Activated T-cell treated with anti-CD3 and anti-CD28 coated beads, Interleukin-2, amount 50 U/mL, for 4 hours (primary cell): ENCODE data around the gene SIVA1. TPM values are rescaled to one million over a fixed set of nuclear protein-coding genes. Genes with fewer than 3 reads are reported as not detected.

Experiments used
- ATAC-seq, 2 donors: fragments of 200-7000 bp; cut with Tn5 transposase; one replicate each; pipeline ENCODE4 v1.10.0; 2021
- DNase-seq: peaks from one replicate; pipeline ENCODE4 v3.0.0-alpha.2; 2020
- H3K27me3 Mint-ChIP-seq: one replicate; pipeline ENCODE4 v1.8.0; 2021; ENCODE audit warnings: low read depth, mixed read lengths
- H3K36me3 Mint-ChIP-seq: one replicate; pipeline ENCODE4 v1.8.0; 2022; ENCODE audit warnings: mixed read lengths; ENCODE audit not compliant: insufficient read depth
- H3K4me1 Mint-ChIP-seq: one replicate; pipeline ENCODE4 v1.8.0; 2021; ENCODE audit warnings: low read depth, mixed read lengths
- H3K4me3 Mint-ChIP-seq: one replicate; pipeline ENCODE4 v1.8.0; 2021; ENCODE audit warnings: mild to moderate bottlenecking, moderate library complexity, mixed read lengths
- H3K9me3 Mint-ChIP-seq: one replicate; pipeline ENCODE4 v1.8.0; 2021; ENCODE audit warnings: mixed read lengths
- total RNA-seq, 3 donors: library from RNA; stranded (reverse); gene quantifications; one replicate each; pipeline ENCODE4 v1.2.1, GENCODE V29; 2021

The SIVA1 gene
- total RNA-seq, 3 donors from 2014 or later, result 135 to 157 (median 149) TPM

DNA sequence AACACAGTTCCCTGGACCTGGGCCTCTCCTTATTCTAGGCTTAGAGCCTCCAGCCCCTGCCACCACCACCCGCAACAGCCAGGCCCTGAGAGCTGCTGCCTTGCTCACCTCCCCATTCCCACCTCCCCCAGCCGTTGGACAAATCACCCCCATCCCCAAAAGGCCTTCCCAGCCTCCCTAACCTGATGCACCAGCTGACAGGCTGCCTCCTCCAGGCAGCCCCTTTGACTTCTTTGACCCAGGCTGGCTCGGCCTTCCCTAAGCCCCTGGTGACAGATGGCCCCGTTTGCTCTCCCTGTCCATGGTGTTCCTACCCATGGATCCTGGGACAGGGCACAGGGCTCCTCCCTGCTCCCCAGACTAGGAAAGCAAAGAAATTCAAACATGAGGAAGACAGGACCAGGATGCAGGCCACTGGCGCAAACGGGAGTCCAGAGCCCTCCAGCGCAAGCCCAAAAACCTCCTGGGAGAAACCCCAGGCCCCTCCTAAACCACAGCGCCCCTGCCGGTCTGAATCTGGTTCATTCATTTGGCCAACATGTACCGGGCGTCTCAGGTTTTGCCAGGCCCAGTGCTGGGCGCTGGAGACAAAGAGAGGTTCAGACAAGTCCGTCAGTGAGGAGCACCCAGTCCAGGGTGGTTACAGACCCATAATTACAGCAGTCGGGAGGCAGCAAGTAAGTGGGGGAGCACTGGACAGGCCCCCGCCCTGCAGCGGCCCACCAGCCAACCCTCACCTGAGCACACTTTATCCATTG is 40.2 kb downstream of the SIVA1 start:
- Mint-ChIP-seq H3K9me3 (no peaks in the 10 kb centered on the region), H3K27me3 (no peaks in the 10 kb centered on the region), H3K4me1 (peaks cover 44% of the 10 kb centered on the region), H3K4me3 (peak overlapping the region; percentile 84), H3K36me3 (peaks cover 2% of the 10 kb centered on the region)
- ATAC-seq, result no peak
- DNase-seq, result no peak

DNA sequence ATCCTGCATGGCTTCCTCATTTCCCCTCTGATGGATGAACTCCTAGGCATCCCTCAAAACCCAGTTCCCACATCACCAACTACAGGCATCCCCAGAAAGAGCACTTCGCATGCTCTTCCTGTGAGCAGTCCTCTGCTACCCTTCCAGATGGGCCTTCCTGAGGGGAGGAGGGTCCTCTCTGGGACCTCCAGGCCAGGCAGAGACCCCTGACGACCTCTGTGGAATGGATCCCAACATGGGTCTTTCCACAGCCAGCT is 40.7 kb downstream of the SIVA1 start:
- ATAC-seq, result no peak
- peak overlapping the region; percentile 84 for H3K4me3 Mint-ChIP-seq
- peaks cover 40% of the 10 kb centered on the region for H3K4me1 Mint-ChIP-seq
- H3K27me3 Mint-ChIP-seq, result no peaks in the 10 kb centered on the region
- no peak for DNase-seq
- H3K36me3 Mint-ChIP-seq, result peaks cover 2% of the 10 kb centered on the region
- no peaks in the 10 kb centered on the region for H3K9me3 Mint-ChIP-seq

DNA sequence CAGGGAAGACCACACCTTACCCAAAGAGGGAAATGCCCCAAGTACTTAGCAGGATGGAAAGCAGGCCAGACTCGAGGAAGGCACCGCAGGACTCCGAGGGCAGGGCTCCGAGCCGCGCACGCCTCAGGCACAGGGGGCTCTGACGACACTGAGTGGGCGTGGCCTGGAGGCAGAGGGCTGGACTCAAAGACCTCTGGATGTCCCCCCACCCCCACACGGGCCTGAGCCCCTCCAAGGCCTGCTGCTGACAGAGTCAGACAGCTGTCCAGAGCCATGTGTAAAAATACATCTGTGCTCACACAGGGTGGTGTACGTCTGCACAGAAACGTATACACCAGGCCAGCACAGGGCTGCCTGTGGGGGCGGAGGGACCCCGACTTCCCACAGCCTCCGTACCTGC is 41.2 kb downstream of the SIVA1 start:
- Mint-ChIP-seq H3K9me3 (no peaks in the 10 kb centered on the region), H3K4me1 (peaks cover 40% of the 10 kb centered on the region)

DNA sequence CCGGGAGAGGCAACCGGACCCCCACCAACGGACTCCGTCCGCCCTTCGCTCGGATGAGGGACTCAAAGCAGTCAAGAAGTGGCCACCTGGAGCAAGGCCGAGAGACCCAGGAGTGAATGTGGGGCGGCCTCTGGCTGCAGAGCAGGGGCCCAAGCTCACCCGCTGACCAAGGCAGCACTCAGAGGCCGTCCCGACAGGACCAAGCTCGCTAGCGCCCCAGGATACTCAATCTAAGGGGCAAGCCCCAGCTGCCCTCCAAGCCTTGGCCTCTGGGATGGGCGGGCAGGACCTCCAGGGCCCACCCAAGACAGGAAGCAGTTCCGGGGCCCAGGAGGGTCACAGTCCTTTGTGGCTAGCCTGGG is 41.7 kb downstream of the SIVA1 start:
- ATAC-seq, result peak in 1 of 2 donors; percentile 6
- Mint-ChIP-seq H3K27me3 (no peaks in the 10 kb centered on the region), H3K36me3 (peaks cover 2% of the 10 kb centered on the region), H3K9me3 (no peaks in the 10 kb centered on the region), H3K4me3 (peak overlapping the region; percentile 84), H3K4me1 (peaks cover 41% of the 10 kb centered on the region)
- DNase-seq, result no peak

More for the DNA sequence above, 41.2 kb downstream of the SIVA1 start:
- Mint-ChIP-seq H3K27me3 (no peaks in the 10 kb centered on the region), H3K36me3 (peaks cover 2% of the 10 kb centered on the region), H3K4me3 (peak overlapping the region; percentile 84)
- ATAC-seq (peak; percentile 13 to 23), DNase-seq (peak; percentile 35)

DNA sequence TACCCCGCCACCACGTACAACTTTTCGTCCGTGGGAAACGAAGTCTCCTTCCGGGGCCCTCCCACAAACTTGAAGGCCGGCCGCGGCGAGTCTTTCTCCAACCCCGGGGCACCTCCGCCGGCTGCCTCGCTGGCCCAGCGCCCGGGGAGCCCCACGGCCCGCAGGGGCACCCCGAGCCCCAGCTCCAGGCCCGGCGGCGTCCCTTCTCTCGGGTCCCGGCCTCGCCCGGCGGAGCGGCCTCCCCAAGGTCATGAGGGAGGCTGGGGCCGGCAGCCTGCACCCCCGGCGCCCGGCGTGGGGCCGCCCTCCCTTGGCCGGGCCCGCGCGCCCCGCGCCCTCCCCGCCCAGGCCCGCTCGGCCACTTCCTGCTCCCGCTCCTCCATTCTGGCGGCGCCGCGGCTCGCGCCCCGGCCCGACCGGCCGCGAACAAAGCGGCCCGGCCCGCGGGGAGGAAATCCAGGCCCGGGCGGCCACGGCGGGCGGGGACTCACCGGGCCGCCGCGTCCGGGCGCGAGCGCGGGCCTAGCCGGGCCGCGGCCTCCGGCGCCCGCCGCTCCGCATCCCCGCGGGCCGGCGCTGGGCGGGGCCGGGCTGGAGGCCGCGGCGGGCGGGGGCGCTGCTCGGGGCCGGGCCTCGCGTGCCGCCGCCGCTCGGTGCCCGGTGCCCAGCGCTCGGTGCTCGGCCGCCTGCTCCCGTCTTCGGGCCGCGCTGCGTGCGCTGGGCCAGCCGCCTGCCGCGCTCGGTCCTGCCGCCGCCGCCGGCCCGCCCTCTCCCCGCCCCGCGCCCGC is 42.2 kb downstream of the SIVA1 start, which contains the start of gene AKT1:
AKT1 (minus strand) TSS at position 756 of the 788 bp plus-strand sequence. CDS start 3,105 bp downstream, outside the sequence.
- no peak for DNase-seq
- H3K36me3 Mint-ChIP-seq, result peaks cover 2% of the 10 kb centered on the region
- H3K27me3 Mint-ChIP-seq, result no peaks in the 10 kb centered on the region
- no peaks in the 10 kb centered on the region for H3K9me3 Mint-ChIP-seq
- ATAC-seq, result peak; percentile 53
- peak within 1 kb of the TSS; percentile 84 for H3K4me3 Mint-ChIP-seq
- peaks cover 40% of the 10 kb centered on the region for H3K4me1 Mint-ChIP-seq

DNA sequence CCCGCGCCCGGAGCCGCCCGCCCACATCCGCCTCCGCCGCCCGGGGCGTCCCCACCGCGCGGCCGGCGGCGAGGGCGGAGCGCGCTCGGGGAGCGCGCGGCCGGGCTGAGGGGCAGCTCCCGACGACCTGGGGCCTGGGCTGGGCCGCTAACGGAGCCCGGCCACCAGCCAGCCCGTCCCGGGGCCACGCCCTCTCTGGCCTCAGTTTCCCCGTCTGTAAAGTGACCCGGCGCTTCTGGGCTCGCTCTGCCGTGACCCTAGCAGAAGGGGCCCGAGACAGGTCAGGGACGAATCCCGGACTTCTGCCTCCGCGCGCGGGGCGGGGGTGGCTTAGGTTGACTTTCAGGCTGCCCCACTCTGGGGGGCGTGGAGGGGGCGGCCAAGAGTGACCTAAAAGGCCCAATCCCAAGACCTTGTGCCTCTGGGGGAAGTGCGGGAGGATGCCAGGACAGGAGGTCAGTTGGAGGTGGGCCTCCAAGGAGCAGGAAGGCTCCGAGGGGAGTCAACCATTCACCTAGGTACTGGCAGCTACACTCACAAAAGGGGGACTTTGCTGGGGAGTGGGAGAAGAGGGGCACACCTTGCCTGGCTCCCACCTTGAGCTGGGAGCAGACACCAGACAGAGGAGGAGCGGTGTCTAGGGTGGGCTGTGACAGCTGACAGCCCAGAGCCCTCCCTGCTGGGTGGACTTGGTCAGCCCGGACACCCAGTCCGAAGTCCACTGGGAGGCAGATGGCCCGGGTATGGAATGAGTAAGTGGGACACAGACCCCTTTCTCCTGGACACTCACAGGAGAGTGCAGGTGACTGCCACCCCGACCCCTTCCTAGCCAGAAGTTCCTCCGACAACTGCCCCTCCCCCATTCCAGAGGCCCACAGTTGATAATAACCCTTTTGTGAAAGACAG is 43.1 kb downstream of the SIVA1 start:
- H3K9me3 Mint-ChIP-seq, result no peaks in the 10 kb centered on the region
- DNase-seq, result peak; percentile 56

DNA sequence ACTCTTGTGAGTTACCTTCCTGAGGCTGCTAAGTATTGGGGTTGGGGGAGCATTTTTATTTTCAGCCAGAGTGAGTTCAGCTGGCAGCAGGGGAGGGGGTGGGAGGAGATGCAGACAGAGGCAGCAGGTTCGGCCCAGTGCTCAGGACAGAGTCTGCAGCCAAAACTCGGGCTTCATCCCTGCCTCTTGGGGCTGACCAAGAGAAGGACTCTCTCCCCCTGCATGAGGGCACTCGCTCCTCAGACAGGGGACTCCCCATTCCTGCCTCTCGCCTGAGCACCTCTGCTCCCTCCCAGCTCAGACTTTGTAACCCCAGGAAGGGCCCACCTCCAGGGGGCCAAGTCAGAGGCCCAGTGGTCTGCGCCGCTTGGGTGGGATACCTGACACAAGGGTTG is 43.7 kb downstream of the SIVA1 start:
- ATAC-seq, result no peak
- Mint-ChIP-seq H3K9me3 (no peaks in the 10 kb centered on the region), H3K36me3 (no peaks in the 10 kb centered on the region), H3K4me3 (peak overlapping the region; percentile 74), H3K27me3 (no peaks in the 10 kb centered on the region), H3K4me1 (peaks cover 42% of the 10 kb centered on the region)
- no peak for DNase-seq

More for the DNA sequence above, 43.1 kb downstream of the SIVA1 start:
- peaks cover 2% of the 10 kb centered on the region for H3K36me3 Mint-ChIP-seq
- peak overlapping the region; percentile 74 for H3K4me3 Mint-ChIP-seq
- H3K27me3 Mint-ChIP-seq, result no peaks in the 10 kb centered on the region
- ATAC-seq, result no peak
- H3K4me1 Mint-ChIP-seq, result peaks cover 38% of the 10 kb centered on the region

DNA sequence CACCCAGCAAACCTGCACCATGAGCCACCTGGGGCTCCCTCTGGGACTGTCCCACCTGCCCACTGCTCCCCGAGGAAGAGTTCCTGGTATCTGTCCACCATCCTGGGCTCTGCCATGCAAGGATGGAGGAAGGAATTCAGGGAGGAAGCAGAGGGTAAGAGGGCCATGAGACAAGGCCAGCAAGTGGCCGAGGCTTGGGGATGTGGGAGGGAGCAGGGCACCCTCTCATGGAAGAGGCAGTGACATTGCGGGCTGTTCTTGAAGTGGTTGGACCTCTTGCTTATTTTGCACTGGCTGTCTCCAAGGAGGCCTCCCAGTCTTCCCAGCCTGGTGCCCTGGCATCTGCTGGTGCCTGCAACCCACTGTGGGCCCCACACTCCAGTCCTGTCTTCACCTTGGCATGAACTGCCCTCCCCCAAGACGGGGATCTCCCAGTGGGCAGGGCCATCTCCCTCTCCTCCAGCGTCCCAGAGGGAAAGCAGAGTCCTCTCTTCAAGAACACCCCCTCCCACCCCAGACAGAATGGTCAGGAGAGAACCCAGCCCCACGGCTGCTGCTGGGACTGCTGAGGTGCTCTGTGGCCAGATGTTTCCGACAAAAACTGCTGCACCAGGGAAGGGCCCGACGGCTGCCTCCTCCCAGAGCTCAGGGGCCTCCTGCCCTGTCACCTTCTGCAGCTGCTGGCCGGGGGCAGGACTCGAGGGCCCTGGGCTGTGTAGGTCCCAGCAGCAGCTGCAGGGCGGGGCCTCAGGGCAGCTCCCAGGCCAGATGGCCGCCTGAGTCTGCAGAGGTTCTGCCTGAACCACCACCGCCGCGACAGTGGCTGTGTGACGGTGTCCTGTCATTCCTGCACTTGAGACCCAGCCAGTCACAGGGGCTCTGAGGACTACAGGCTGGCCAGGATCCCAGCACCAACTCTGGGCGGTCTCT is 44.4 kb downstream of the SIVA1 start:
- Mint-ChIP-seq H3K4me3 (peak overlapping the region; percentile 74), H3K9me3 (no peaks in the 10 kb centered on the region), H3K27me3 (no peaks in the 10 kb centered on the region), H3K4me1 (peaks cover 48% of the 10 kb centered on the region), H3K36me3 (no peaks in the 10 kb centered on the region)
- no peak for ATAC-seq
- DNase-seq, result no peak

DNA sequence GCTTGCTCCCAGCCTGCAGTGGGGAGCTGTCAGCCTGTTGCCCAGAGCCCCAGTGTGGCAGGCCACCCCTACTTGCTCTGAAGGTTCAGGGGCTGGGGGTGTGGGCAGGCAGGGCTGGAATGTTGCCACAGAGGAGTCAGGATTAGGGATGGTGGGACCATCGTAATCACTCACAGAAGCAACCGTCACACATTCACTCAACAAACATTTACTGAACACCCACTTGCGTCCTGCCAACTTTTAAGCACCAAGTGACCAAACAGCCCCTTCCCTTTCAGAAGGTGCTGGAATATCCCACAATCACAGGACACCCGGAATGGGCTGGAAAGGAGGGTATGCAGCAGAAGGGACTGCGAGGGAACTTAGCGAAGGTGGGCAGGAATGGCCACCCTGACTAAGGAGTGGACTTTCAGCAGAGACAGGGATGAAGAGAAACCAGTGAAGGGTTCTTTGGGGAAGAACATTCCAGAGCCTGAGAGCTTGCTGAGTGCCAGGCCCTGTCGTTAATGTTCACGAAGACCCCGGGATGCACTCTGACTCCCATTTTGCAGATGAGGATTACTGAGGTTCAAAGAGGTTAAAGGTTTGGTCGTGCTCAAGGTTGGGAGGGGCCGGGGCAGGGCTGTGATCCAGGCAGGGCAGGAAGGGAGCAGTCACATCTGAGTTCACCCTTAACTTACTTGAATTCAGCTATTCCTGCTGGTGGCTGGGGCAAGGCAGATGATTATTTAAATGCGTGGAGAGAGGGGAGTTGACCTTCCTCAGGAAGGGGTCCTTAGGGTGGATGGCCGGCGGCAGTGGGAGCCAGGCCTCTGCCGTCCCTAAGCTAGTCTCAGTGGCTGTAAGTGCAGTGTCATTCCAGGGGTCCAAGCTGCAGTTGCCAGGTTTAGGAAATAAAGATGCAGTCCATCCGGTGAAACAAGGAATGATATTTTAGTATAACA is 45.6 kb downstream of the SIVA1 start:
- Mint-ChIP-seq H3K36me3 (no peaks in the 10 kb centered on the region), H3K4me3 (peak overlapping the region; percentile 65), H3K9me3 (no peaks in the 10 kb centered on the region), H3K4me1 (peaks cover 40% of the 10 kb centered on the region), H3K27me3 (no peaks in the 10 kb centered on the region)
- ATAC-seq (no peak), DNase-seq (no peak)

DNA sequence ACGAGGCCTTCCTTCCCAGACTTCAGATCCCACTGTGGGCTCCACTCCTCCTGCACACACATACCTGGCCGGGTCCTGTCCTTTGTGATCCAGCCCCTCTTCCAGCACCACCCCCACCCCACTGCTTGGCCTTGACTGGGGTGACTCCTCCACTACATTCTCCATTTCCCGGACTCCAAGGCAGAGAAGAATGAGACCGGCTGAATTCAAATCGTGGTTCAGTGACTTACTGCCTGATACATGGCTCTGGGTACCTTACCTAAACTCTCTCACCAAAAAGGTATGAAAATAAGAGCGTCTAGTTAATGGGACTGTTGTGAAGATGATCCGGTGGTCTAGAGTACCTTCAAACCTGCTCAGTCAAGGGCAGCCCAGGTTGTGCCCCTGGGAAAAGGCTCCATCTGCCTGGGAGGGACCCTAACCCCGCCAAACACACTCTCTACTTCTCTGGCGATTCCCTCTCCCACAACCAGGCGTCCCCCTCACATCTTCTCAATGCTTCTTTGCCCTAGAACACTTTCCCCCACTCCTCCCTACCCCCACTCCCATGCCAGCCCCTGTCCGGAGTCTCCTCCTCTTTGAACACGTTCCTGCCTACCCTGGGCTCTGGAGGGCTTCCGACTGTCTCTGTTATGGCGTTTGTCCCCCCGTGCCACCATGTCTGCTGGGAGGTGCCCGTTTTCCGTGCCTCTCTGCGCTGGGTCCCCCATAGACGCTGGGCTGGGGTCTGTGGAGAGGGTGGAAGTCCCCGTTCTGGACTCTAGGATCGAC is 46.5 kb downstream of the SIVA1 start:
- Mint-ChIP-seq H3K4me1 (peaks cover 33% of the 10 kb centered on the region), H3K27me3 (no peaks in the 10 kb centered on the region), H3K4me3 (peak overlapping the region; percentile 65), H3K36me3 (no peaks in the 10 kb centered on the region), H3K9me3 (no peaks in the 10 kb centered on the region)
- ATAC-seq, result no peak
- no peak for DNase-seq

DNA sequence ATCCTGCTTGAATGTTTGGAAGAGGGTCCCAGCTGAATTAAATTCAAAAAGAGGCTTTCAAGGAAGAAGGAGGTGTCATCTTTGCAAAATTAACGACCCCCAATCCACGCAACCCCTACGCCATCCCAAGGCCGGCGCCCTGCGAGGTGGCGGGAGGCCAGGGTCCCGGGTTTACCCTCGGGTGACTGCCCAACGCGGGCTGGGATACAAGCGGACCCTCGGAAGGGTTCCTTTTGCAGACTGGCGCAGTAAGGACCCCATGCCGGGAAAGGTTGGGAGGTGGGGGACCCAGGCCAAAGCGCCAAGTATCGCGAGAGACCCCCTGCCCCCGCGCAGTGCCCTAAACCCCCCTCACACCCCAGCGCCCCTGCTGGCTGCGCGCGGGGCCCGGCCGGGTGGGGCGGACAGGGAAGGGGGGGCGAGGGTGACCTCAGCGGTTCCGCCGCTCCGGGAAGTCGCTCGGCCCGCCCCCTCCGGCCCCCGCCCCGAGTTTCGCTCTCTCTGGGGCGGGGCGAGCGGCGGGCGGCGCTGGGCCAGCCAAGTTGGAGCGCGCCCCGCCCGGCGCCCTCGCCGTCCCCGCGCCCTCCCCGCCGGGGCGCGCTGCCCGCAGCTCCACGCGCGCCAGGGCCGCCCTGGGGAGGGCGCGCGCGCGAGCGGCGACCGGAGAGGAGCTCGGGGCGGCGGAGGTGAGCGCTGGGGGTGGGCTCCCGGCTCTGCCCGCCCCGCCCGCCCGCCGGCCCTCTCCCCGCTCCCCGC is 47.2 kb downstream of the SIVA1 start:
- ATAC-seq, result peak; percentile 69 to 76
- Mint-ChIP-seq H3K27me3 (no peaks in the 10 kb centered on the region), H3K4me1 (peaks cover 30% of the 10 kb centered on the region), H3K36me3 (no peaks in the 10 kb centered on the region), H3K4me3 (peak overlapping the region; percentile 65), H3K9me3 (no peaks in the 10 kb centered on the region)
- DNase-seq, result peak; percentile 83
